ENCODE results near the gene SLC25A52.

DNA sequence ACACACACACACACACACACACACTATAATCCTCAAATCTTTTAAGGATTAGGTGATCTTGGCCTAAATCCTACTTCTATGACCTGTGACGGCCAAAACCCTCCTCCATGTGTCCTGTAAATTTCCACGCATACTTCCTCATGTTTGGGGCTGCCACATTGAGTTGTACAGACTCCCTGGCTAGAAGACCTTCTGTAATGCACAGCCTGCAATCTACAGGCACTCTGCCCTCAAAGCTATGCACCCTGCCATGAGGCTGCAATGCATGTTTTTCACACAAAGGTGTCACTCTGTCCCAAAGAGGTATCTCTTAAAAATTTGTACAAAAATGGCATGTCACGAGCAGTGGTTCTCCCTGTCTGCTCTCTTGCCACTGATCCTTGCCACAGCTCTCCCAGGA is 49.9 kb downstream of the SLC25A52 start:
- TF ChIP-seq, protein P1, sequence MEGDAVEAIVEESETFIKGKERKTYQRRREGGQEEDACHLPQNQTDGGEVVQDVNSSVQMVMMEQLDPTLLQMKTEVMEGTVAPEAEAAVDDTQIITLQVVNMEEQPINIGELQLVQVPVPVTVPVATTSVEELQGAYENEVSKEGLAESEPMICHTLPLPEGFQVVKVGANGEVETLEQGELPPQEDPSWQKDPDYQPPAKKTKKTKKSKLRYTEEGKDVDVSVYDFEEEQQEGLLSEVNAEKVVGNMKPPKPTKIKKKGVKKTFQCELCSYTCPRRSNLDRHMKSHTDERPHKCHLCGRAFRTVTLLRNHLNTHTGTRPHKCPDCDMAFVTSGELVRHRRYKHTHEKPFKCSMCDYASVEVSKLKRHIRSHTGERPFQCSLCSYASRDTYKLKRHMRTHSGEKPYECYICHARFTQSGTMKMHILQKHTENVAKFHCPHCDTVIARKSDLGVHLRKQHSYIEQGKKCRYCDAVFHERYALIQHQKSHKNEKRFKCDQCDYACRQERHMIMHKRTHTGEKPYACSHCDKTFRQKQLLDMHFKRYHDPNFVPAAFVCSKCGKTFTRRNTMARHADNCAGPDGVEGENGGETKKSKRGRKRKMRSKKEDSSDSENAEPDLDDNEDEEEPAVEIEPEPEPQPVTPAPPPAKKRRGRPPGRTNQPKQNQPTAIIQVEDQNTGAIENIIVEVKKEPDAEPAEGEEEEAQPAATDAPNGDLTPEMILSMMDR (IDR thresholded peaks at IDR 0.05; ENCODE audit: insufficient read depth, low read depth, low read length): no peak
- no peak for TF ChIP-seq EZH2 (IDR thresholded peaks at IDR 0.05; ENCODE audit: insufficient read depth, low read length)
